WTC11 (cell line): ENCODE data around the gene MRPL2. TPM values are rescaled to one million over a fixed set of nuclear protein-coding genes. Genes with fewer than 3 reads are reported as not detected.
"Not testable (repeated sequence)": the region's sequence is repeated elsewhere in the genome, so short reads cannot be mapped to it uniquely, and the experiment has no call there.

Experiments
- ATAC-seq: fragments of 200-7000 bp; cut with Tn5 transposase; 2 replicates; pipeline ENCODE4 v1.10.0; 2021; ENCODE audit warnings: mild to moderate bottlenecking, moderate library complexity
- CTCF ChIA-PET: fragments of 300-600 bp; sonication (Branson Sonifier 250); formaldehyde crosslinking; loops from one replicate; lab custom pipeline; 2021; ENCODE audit warnings: antibody characterized with exemption; lab: Charles Lee
- POLR2A ChIA-PET: fragments of 350-600 bp; sonication (Branson Sonifier 250); formaldehyde crosslinking; loops from one replicate; lab custom pipeline; 2021; ENCODE audit warnings: antibody characterized with exemption; lab: Charles Lee
- DNase-seq: peaks from one replicate; pipeline ENCODE4 v3.0.0; 2021; ENCODE audit warnings: low spot score
- H3K27ac Mint-ChIP-seq: 2 replicates; pipeline ENCODE4 v1.8.0; 2021; ENCODE audit warnings: mixed read lengths
- H3K27me3 Mint-ChIP-seq: 2 replicates; pipeline ENCODE4 v1.8.0; 2021; ENCODE audit warnings: low read depth, mild to moderate bottlenecking, moderate library complexity, mixed read lengths
- H3K36me3 Mint-ChIP-seq: 2 replicates; pipeline ENCODE4 v1.8.0; 2021; ENCODE audit warnings: mixed read lengths
- H3K4me1 Mint-ChIP-seq: 2 replicates; pipeline ENCODE4 v1.8.0; 2022; ENCODE audit warnings: mixed read lengths
- H3K4me3 Mint-ChIP-seq: 2 replicates; pipeline ENCODE4 v1.8.0; 2021; ENCODE audit warnings: mild to moderate bottlenecking, moderate library complexity, mixed read lengths
- H3K9me3 Mint-ChIP-seq: 2 replicates; pipeline ENCODE4 v1.8.0; 2021; ENCODE audit warnings: mixed read lengths
- CBFB ChIP-seq: sonication (generic); formaldehyde crosslinking; IDR thresholded peaks from 2 replicates; pipeline ENCODE4 v1.8.1; 2022; ENCODE audit warnings: mild to moderate bottlenecking, low read depth, missing genetic modification reagents
- CDX4 ChIP-seq: fragments of 250-450 bp; sonication (Bioruptor Pico); IDR thresholded peaks from 2 replicates; pipeline ENCODE4 v1.9.0; 2021; ENCODE audit warnings: moderate library complexity, mild to moderate bottlenecking, inconsistent platforms, borderline replicate concordance
- CREB1 ChIP-seq: sonication (generic); formaldehyde crosslinking; IDR thresholded peaks from 2 replicates; pipeline ENCODE4 v1.8.0; 2023; ENCODE audit warnings: mild to moderate bottlenecking, missing genetic modification reagents
- CREM ChIP-seq: sonication (generic); formaldehyde crosslinking; IDR thresholded peaks from 2 replicates; pipeline ENCODE4 v1.8.1; 2022; ENCODE audit warnings: mild to moderate bottlenecking, missing genetic modification reagents, moderate library complexity
- E2F4 ChIP-seq: sonication (generic); formaldehyde crosslinking; IDR thresholded peaks from 2 replicates; pipeline ENCODE4 v1.8.1; 2022; ENCODE audit warnings: low read depth, mild to moderate bottlenecking, moderate library complexity, missing genetic modification reagents, borderline replicate concordance
- EMX1 ChIP-seq: fragments of 250-450 bp; sonication (Bioruptor Pico); IDR thresholded peaks from 2 replicates; pipeline ENCODE4 v1.8.0; 2021; ENCODE audit warnings: mild to moderate bottlenecking
- ERG ChIP-seq: fragments of 250-450 bp; sonication (Bioruptor Pico); IDR thresholded peaks from 2 replicates; pipeline ENCODE4 v1.8.0; 2021; ENCODE audit warnings: mild to moderate bottlenecking
- ESRRA ChIP-seq: sonication (generic); formaldehyde crosslinking; IDR thresholded peaks from 2 replicates; pipeline ENCODE4 v1.8.1; 2022; ENCODE audit warnings: mild to moderate bottlenecking, missing genetic modification reagents, borderline replicate concordance
- FOXP1 ChIP-seq: sonication (generic); formaldehyde crosslinking; IDR thresholded peaks from 2 replicates; pipeline ENCODE4 v1.8.0; 2022; ENCODE audit warnings: missing genetic modification reagents, mild to moderate bottlenecking, moderate library complexity, borderline replicate concordance
- MYBL2 ChIP-seq: sonication (generic); formaldehyde crosslinking; IDR thresholded peaks from 2 replicates; pipeline ENCODE4 v1.8.1; 2023; ENCODE audit warnings: mild to moderate bottlenecking, moderate library complexity, missing genetic modification reagents
- PRDM15 ChIP-seq: sonication (generic); formaldehyde crosslinking; IDR thresholded peaks from 2 replicates; pipeline ENCODE4 v1.8.0; 2022; ENCODE audit warnings: missing genetic modification reagents
- SP1 ChIP-seq: sonication (generic); formaldehyde crosslinking; conservative IDR thresholded peaks from 2 replicates; pipeline ENCODE4 v1.8.1; 2022; ENCODE audit warnings: missing genetic modification reagents
- TEAD1 ChIP-seq: sonication (generic); formaldehyde crosslinking; IDR thresholded peaks from 2 replicates; pipeline ENCODE4 v1.8.0; 2022; ENCODE audit warnings: mild to moderate bottlenecking, missing genetic modification reagents
- ZBTB43 ChIP-seq: sonication (generic); formaldehyde crosslinking; IDR thresholded peaks from 2 replicates; pipeline ENCODE4 v1.8.1; 2023; ENCODE audit warnings: mild to moderate bottlenecking, missing genetic modification reagents
- ZNF121 ChIP-seq: sonication (generic); formaldehyde crosslinking; IDR thresholded peaks from 2 replicates; pipeline ENCODE4 v1.8.0; 2023; ENCODE audit warnings: missing genetic modification reagents
- ZNF138 ChIP-seq: sonication (generic); formaldehyde crosslinking; conservative IDR thresholded peaks from 2 replicates; pipeline ENCODE4 v1.8.1; 2022; ENCODE audit warnings: mild to moderate bottlenecking, moderate library complexity, missing genetic modification reagents
- ZNF317 ChIP-seq: sonication (generic); formaldehyde crosslinking; IDR thresholded peaks from 2 replicates; pipeline ENCODE4 v1.8.1; 2023; ENCODE audit warnings: low read depth, mild to moderate bottlenecking, moderate library complexity, missing genetic modification reagents, borderline replicate concordance
- ZNF396 ChIP-seq: fragments of 250-450 bp; sonication (Bioruptor Pico); IDR thresholded peaks from 2 replicates; pipeline ENCODE4 v1.8.0; 2021; ENCODE audit warnings: mild to moderate bottlenecking, moderate library complexity, borderline replicate concordance
- total RNA-seq: library from RNA; stranded (reverse); gene quantifications from 3 replicates; pipeline ENCODE4 v1.2.3, GENCODE V29; 2021

Gene MRPL2
- total RNA-seq, 1 experiment from 2014 or later: 131 TPM

GRCh38 chr6:43082806-43083655 is 23.8 kb upstream of the MRPL2 start:
- POLR2A ChIA-PET: no interaction called here
- Mint-ChIP-seq H3K4me1 (peaks cover 51% of the 10 kb centered on the region), H3K27ac (peak overlapping the region; percentile 42; the same call in 1 of the 2 replicates), H3K9me3 (no peaks in the 10 kb centered on the region), H3K4me3 (no peak overlapping the region), H3K36me3 (no peaks in the 10 kb centered on the region), H3K27me3 (no peaks in the 10 kb centered on the region)
- no peak for DNase-seq
- CTCF ChIA-PET: interaction anchor here (1.7 to 2.2 kb wide), 2 partner anchors 47 to 61 kb away, joined by 4 to 13 read pairs; no protein-coding TSS in a partner anchor
- no peak for ATAC-seq
- TF ChIP-seq ZNF138 (no peak), SP1 (CRISPR knock-in tag) (no peak), E2F4 (CRISPR knock-in tag) (no peak), MYBL2 (CRISPR knock-in tag) (no peak)

GRCh38 chr6:43081922-43082321 is 22.7 kb upstream of the MRPL2 start:
- CTCF ChIA-PET, H3K9me3 Mint-ChIP-seq, DNase-seq, ATAC-seq, POLR2A ChIA-PET, H3K36me3 Mint-ChIP-seq, H3K4me3 Mint-ChIP-seq, H3K27ac Mint-ChIP-seq, H3K27me3 Mint-ChIP-seq: not testable (repeated sequence)
- peaks cover 50% of the 10 kb centered on the region for H3K4me1 Mint-ChIP-seq

GRCh38 chr6:43081043-43081442 is 21.8 kb upstream of the MRPL2 start:
- H3K36me3 Mint-ChIP-seq: no peaks in the 10 kb centered on the region
- no peaks in the 10 kb centered on the region for H3K9me3 Mint-ChIP-seq
- peaks cover 42% of the 10 kb centered on the region for H3K4me1 Mint-ChIP-seq
- no peak overlapping the region for H3K4me3 Mint-ChIP-seq
- TF ChIP-seq TEAD1 (no peak), CREB1 (CRISPR knock-in tag) (no peak), ZNF317 (no peak), CDX4 (CRISPR knock-in tag) (no peak), FOXP1 (CRISPR knock-in tag) (no peak), ZNF396 (no peak), CBFB (CRISPR knock-in tag) (no peak), EMX1 (no peak)
- TF ChIP-seq, all 79 proteins: peak for 0
- no peak for ATAC-seq
- no peak for DNase-seq
- ChIA-PET POLR2A (no interaction called here), CTCF (interaction anchor here (1.1 kb wide), 1 partner anchor 63 kb away, joined by 3 read pairs; no protein-coding TSS in a partner anchor)
- H3K27ac Mint-ChIP-seq: no peak overlapping the region
- H3K27me3 Mint-ChIP-seq: no peaks in the 10 kb centered on the region

- DNase-seq (no peak), ATAC-seq (no peak)
- Mint-ChIP-seq H3K4me1 (peaks cover 42% of the 10 kb centered on the region), H3K9me3 (no peaks in the 10 kb centered on the region), H3K36me3 (no peaks in the 10 kb centered on the region), H3K27ac (peak overlapping the region; percentile 14; the same call in 1 of the 2 replicates), H3K27me3 (no peaks in the 10 kb centered on the region), H3K4me3 (no peak overlapping the region)
- ChIA-PET POLR2A (interaction anchor here (0.7 kb wide), 1 partner anchor 42 kb away, joined by 4 read pairs; no protein-coding TSS in a partner anchor), CTCF (interaction anchor here (0.6 kb wide), 1 partner anchor 9 kb away, joined by 3 read pairs; no protein-coding TSS in a partner anchor)
- TF ChIP-seq CREM (CRISPR knock-in tag) (no peak), PRDM15 (CRISPR knock-in tag) (no peak), ESRRA (CRISPR knock-in tag) (no peak), ZBTB43 (no peak), ZNF121 (CRISPR knock-in tag) (no peak), EMX1 (no peak), ERG (CRISPR knock-in tag) (no peak)
These were observed 19.5 kb upstream of the MRPL2 start for GRCh38 chr6:43078691-43079090.
